GM23338 (cell line): ENCODE measurements around the gene SMYD3. TPM values are rescaled to one million over a fixed set of nuclear protein-coding genes. Genes with fewer than 3 reads are reported as not detected.

Experiments
- ATAC-seq: fragments of 200-7000 bp; cut with Tn5 transposase; 3 replicates; pipeline ENCODE4 v1.9.1; 2020
- DNase-seq: peaks from one replicate; pipeline ENCODE4 v3.0.0-alpha.2; 2015; ENCODE audit warnings: low spot score
- H2AFZ ChIP-seq: fragments of 200-600 bp; sonication (generic); 2 replicates; pipeline ENCODE4 v1.8.0; 2016; ENCODE audit warnings: antibody characterized with exemption, mild to moderate bottlenecking, moderate library complexity
- H3F3A ChIP-seq: fragments of 200-600 bp; sonication (generic); replicated peaks from 2 replicates; pipeline ENCODE4 v1.8.0; 2017; ENCODE audit warnings: antibody characterized with exemption, mixed run types, low read depth
- H3K27ac ChIP-seq: fragments of 200-600 bp; sonication (generic); 2 replicates; pipeline ENCODE4 v1.6.1; 2016; ENCODE audit warnings: low read depth
- H3K27me3 ChIP-seq: fragments of 200-600 bp; sonication (generic); 2 replicates; pipeline ENCODE4 v1.8.0; 2016; ENCODE audit warnings: mild to moderate bottlenecking, mixed run types, moderate library complexity; ENCODE audit not compliant: insufficient read depth
- H3K36me3 ChIP-seq: fragments of 200-600 bp; sonication (generic); 2 replicates; pipeline ENCODE4 v1.8.0; 2016; ENCODE audit warnings: mild to moderate bottlenecking; ENCODE audit not compliant: insufficient read depth
- H3K4me1 ChIP-seq: fragments of 200-600 bp; sonication (generic); 2 replicates; pipeline ENCODE4 v1.8.0; 2016; ENCODE audit warnings: mild to moderate bottlenecking, moderate library complexity; ENCODE audit not compliant: insufficient read depth
- H3K4me2 ChIP-seq: fragments of 200-600 bp; sonication (generic); 2 replicates; pipeline ENCODE4 v1.7.1; 2017; ENCODE audit warnings: mixed run types
- H3K4me3 ChIP-seq: fragments of 200-600 bp; sonication (generic); 2 replicates; pipeline ENCODE4 v1.6.1; 2016; ENCODE audit warnings: mixed run types
- H3K79me2 ChIP-seq: fragments of 200-600 bp; sonication (generic); replicated peaks from 2 replicates; pipeline ENCODE4 v1.8.0; 2017; ENCODE audit warnings: mild to moderate bottlenecking; ENCODE audit not compliant: insufficient read depth
- H3K9me2 ChIP-seq: fragments of 200-600 bp; sonication (generic); 2 replicates; pipeline ENCODE4 v1.8.0; 2017; ENCODE audit not compliant: insufficient read depth
- H4K20me1 ChIP-seq: fragments of 200-600 bp; sonication (generic); replicated peaks from 2 replicates; pipeline ENCODE4 v1.8.0; 2017; ENCODE audit warnings: mild to moderate bottlenecking; ENCODE audit not compliant: insufficient read depth
- H3K27ac Mint-ChIP-seq: 2 replicates; pipeline ENCODE4 v1.8.0; 2020; ENCODE audit warnings: inconsistent platforms, mild to moderate bottlenecking, moderate library complexity, mixed read lengths
- H3K27me3 Mint-ChIP-seq: 3 replicates; pipeline ENCODE4 v1.8.0; 2022; ENCODE audit warnings: low read depth, mild to moderate bottlenecking, moderate library complexity, mixed read lengths, inconsistent platforms; ENCODE audit not compliant: insufficient read depth, poor library complexity
- H3K36me3 Mint-ChIP-seq: 3 replicates; pipeline ENCODE4 v1.8.0; 2021; ENCODE audit warnings: low read depth, mild to moderate bottlenecking, inconsistent platforms, moderate library complexity, mixed read lengths
- H3K4me1 Mint-ChIP-seq: 3 replicates; pipeline ENCODE4 v1.8.0; 2020; ENCODE audit warnings: mild to moderate bottlenecking, inconsistent platforms, mixed read lengths
- H3K4me3 Mint-ChIP-seq: 3 replicates; pipeline ENCODE4 v1.8.0; 2021; ENCODE audit warnings: moderate library complexity, mild to moderate bottlenecking, inconsistent platforms, mixed read lengths
- H3K9me3 Mint-ChIP-seq: 3 replicates; pipeline ENCODE4 v1.8.0; 2020; ENCODE audit warnings: moderate library complexity, mild to moderate bottlenecking, inconsistent platforms, mixed read lengths
- CREB1 ChIP-seq: fragments of 250-450 bp; sonication (Bioruptor Pico); IDR thresholded peaks from 2 replicates; pipeline ENCODE4 v1.5.0; 2020; ENCODE audit warnings: low read depth, mild to moderate bottlenecking, moderate library complexity
- EZH2 ChIP-seq: fragments of 200-600 bp; sonication (generic); IDR thresholded peaks from one replicate; pipeline ENCODE4 v1.8.0; 2017; ENCODE audit warnings: antibody characterized with exemption, mild to moderate bottlenecking, low read depth; ENCODE audit not compliant: unreplicated experiment
- EZH2phosphoT487 ChIP-seq: fragments of 200-600 bp; sonication (generic); IDR thresholded peaks from one replicate; pipeline ENCODE4 v1.8.1; 2018; ENCODE audit warnings: antibody characterized with exemption; ENCODE audit not compliant: unreplicated experiment
- JUNB ChIP-seq: IDR thresholded peaks from one replicate; pipeline ENCODE4 v1.6.1; 2016; ENCODE audit warnings: antibody characterized with exemption; ENCODE audit not compliant: unreplicated experiment
- POLR2AphosphoS5 ChIP-seq: IDR thresholded peaks from 2 replicates; pipeline ENCODE4 v1.6.1; 2016; ENCODE audit warnings: antibody characterized with exemption, low read depth
- STAT1 ChIP-seq: IDR thresholded peaks from one replicate; pipeline ENCODE4 v1.6.1; 2016; ENCODE audit warnings: antibody characterized with exemption; ENCODE audit not compliant: unreplicated experiment
- ZNF114 ChIP-seq: fragments of 250-450 bp; sonication (Bioruptor Pico); IDR thresholded peaks from 2 replicates; pipeline ENCODE4 v1.5.0; 2020; ENCODE audit warnings: mild to moderate bottlenecking, moderate library complexity
- ZNF331 ChIP-seq: fragments of 250-450 bp; sonication (Bioruptor Pico); IDR thresholded peaks from 2 replicates; pipeline ENCODE4 v1.5.0; 2020; ENCODE audit warnings: low read depth, mild to moderate bottlenecking, moderate library complexity
- polyA plus RNA-seq: library from polyadenylated mRNA; unstranded; fragments of >200 nt; fragmentation: Nextera tagmentation; extraction: Ambion mirVana; gene quantifications from 2 replicates; pipeline ENCODE4 v1.2.1, GENCODE V29; 2016
- total RNA-seq: library from RNA; depleted of rRNA; stranded (reverse); fragments of >200 nt; shearing (Covaris generic); gene quantifications from 2 replicates; pipeline ENCODE4 v1.2.3, GENCODE V29; 2014
- TF ChIP-seq, protein P1 (sequence below): IDR thresholded peaks from one replicate; pipeline ENCODE4 v1.6.1; 2018; ENCODE audit warnings: antibody characterized with exemption; ENCODE audit not compliant: unreplicated experiment
- TF ChIP-seq, protein P2 (sequence below): IDR thresholded peaks from 2 replicates; pipeline ENCODE4 v1.6.1; 2016; ENCODE audit warnings: antibody characterized with exemption
- TF ChIP-seq, protein P3 (sequence below), 2 experiments: fragments of 200-600 bp in 1 of 2; sonication (generic) in 1 of 2; conservative IDR thresholded peaks; 2 replicates each; pipeline versions ENCODE4 v1.5.1 to v1.6.1; 2016 to 2017; ENCODE audit warnings: antibody characterized with exemption in 2 of 2, low read depth in 2 of 2, mild to moderate bottlenecking in 2 of 2, moderate library complexity in 1 of 2

The SMYD3 gene
- total and polyA plus RNA-seq, 2 experiments from 2014 or later, result 31.8 to 34.4 TPM

DNA sequence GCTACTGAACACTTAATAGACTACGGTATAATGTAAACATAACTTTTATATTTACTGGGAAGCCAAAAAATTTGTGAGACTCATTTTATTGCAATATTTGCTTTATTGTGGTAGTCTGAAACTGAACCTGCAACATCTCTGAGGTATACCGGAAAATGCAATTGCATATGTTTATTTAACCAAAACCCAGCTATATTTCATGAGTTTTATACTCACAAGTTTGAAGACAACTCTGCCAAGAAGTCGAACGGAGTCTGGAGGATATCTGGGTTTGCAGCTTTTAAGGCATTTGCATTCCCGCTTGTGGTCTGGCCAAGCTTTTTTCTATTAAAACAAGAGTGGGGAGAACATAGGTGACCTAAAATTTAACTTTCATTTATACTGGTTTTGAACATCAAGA, 171.9 kb downstream of the SMYD3 start (continued):
- TF ChIP-seq, protein P1, sequence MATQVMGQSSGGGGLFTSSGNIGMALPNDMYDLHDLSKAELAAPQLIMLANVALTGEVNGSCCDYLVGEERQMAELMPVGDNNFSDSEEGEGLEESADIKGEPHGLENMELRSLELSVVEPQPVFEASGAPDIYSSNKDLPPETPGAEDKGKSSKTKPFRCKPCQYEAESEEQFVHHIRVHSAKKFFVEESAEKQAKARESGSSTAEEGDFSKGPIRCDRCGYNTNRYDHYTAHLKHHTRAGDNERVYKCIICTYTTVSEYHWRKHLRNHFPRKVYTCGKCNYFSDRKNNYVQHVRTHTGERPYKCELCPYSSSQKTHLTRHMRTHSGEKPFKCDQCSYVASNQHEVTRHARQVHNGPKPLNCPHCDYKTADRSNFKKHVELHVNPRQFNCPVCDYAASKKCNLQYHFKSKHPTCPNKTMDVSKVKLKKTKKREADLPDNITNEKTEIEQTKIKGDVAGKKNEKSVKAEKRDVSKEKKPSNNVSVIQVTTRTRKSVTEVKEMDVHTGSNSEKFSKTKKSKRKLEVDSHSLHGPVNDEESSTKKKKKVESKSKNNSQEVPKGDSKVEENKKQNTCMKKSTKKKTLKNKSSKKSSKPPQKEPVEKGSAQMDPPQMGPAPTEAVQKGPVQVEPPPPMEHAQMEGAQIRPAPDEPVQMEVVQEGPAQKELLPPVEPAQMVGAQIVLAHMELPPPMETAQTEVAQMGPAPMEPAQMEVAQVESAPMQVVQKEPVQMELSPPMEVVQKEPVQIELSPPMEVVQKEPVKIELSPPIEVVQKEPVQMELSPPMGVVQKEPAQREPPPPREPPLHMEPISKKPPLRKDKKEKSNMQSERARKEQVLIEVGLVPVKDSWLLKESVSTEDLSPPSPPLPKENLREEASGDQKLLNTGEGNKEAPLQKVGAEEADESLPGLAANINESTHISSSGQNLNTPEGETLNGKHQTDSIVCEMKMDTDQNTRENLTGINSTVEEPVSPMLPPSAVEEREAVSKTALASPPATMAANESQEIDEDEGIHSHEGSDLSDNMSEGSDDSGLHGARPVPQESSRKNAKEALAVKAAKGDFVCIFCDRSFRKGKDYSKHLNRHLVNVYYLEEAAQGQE, result no peak
- TF ChIP-seq EZH2 (no peak), EZH2phosphoT487 (no peak), STAT1 (no peak), CREB1 (CRISPR knock-in tag) (no peak), JUNB (no peak), ZNF331 (CRISPR knock-in tag) (no peak)
- TF ChIP-seq, protein P2, sequence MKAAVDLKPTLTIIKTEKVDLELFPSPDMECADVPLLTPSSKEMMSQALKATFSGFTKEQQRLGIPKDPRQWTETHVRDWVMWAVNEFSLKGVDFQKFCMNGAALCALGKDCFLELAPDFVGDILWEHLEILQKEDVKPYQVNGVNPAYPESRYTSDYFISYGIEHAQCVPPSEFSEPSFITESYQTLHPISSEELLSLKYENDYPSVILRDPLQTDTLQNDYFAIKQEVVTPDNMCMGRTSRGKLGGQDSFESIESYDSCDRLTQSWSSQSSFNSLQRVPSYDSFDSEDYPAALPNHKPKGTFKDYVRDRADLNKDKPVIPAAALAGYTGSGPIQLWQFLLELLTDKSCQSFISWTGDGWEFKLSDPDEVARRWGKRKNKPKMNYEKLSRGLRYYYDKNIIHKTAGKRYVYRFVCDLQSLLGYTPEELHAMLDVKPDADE, result no peak

DNA sequence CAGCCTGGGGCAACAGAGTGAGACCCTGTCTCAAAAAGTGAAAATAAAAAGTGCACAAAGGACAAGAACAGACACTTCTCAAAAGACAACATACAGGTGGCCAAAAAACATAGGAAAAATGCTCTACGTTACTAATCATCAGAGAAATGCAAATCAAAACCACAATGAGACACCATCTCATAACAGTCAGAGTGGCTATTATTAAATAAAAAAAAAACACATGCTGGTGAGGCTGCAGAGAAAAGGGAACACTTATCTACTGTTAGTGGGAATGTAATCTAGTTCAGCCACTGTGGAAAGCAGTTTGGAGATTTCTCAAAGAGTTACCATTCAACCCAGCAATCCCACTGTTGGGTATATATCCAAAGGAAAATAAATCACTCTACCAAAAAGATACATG, 173.2 kb downstream of the SMYD3 start:
- Histone ChIP-seq H3K9me2 (peaks cover 3% of the 10 kb centered on the region), H3F3A (no peaks in the 10 kb centered on the region), H3K27ac (no peak overlapping the region), H2AFZ (no peak overlapping the region), H3K4me2 (no peak overlapping the region), H3K36me3 (no peaks in the 10 kb centered on the region), H3K79me2 (no peaks in the 10 kb centered on the region), H3K4me1 (no peaks in the 10 kb centered on the region), H3K4me3 (no peak overlapping the region), H3K27me3 (no peaks in the 10 kb centered on the region), H4K20me1 (no peaks in the 10 kb centered on the region)
- Mint-ChIP-seq H3K4me1 (no peaks in the 10 kb centered on the region), H3K36me3 (peaks cover 6% of the 10 kb centered on the region; the same call in 2 of the 3 replicates), H3K27me3 (no peaks in the 10 kb centered on the region), H3K9me3 (no peaks in the 10 kb centered on the region; the same call in 2 of the 3 replicates), H3K27ac (no peak overlapping the region), H3K4me3 (no peak overlapping the region)
- DNase-seq (no peak), ATAC-seq (no peak)
- TF ChIP-seq POLR2AphosphoS5, result no peak
- TF ChIP-seq ZNF114 (CRISPR knock-in tag), result no peak
- no peak for TF ChIP-seq JUNB
- TF ChIP-seq, protein P1, result no peak
- TF ChIP-seq, protein P2, result no peak
- no peak for TF ChIP-seq STAT1
- TF ChIP-seq, protein P3, sequence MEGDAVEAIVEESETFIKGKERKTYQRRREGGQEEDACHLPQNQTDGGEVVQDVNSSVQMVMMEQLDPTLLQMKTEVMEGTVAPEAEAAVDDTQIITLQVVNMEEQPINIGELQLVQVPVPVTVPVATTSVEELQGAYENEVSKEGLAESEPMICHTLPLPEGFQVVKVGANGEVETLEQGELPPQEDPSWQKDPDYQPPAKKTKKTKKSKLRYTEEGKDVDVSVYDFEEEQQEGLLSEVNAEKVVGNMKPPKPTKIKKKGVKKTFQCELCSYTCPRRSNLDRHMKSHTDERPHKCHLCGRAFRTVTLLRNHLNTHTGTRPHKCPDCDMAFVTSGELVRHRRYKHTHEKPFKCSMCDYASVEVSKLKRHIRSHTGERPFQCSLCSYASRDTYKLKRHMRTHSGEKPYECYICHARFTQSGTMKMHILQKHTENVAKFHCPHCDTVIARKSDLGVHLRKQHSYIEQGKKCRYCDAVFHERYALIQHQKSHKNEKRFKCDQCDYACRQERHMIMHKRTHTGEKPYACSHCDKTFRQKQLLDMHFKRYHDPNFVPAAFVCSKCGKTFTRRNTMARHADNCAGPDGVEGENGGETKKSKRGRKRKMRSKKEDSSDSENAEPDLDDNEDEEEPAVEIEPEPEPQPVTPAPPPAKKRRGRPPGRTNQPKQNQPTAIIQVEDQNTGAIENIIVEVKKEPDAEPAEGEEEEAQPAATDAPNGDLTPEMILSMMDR (conservative IDR thresholded peaks at IDR 0.05; ENCODE audit: low read depth in 2 of 2), result no peak
- no peak for TF ChIP-seq EZH2phosphoT487
- TF ChIP-seq ZNF331 (CRISPR knock-in tag), result no peak
